Dermis blood vessel endothelial cell (primary cell): ENCODE results near the gene KCNN3. TPM values are rescaled to one million over a fixed set of nuclear protein-coding genes. Genes with fewer than 3 reads are reported as not detected.

Experiments
- DNase-seq: peaks from one replicate; pipeline ENCODE4 v3.0.0; 2010
- total RNA-seq: library from RNA; depleted of rRNA; stranded (reverse); fragments of >200 nt; gene quantifications from 2 replicates; pipeline ENCODE4 v1.2.3, GENCODE V29; 2014

The KCNN3 gene
- total RNA-seq, 1 donor from 2014 or later, result 1.7 TPM

DNA sequence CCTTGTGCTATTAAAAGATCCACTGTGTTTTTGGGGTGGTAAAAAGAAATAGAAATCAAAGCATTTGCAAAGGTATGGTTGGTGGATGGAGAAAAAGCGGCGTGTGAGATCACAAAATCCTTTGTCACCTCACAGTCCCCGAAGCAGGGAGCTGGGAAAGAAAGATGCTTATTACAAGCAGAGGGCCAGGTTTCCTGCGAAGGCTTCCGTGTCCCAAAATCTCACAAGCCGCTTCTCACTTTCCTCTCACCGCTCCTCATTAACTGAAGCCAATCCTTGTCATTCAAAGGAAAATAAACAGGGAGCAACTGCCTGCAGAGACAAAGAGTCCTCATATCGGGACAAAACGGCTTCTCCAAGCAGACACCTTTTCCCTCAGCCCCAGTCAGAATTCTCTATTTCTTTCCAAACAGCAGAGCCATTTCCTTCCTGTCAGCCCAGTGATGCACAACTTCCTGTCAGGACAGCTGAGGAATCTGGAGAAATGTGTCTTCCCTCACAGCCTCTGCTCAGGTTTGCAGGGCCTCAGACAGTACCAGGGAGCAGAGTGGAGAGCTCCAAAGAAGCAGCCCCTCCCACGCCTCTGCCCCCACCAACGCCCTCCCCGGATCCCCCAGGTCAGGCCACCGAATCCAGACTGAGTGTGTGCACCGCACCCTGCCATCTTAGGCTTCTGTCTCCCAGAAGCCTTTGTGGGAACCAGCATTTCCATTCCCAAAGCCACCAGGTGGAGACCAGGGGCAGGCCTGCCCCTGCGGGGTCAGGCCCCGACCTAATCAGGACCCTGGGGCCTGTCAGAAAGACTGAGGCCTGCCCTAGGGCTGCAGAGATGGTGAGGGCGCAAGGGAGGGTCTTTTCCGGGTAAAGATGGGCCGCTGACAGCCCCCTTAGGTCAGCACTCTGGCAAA lies 29.6 kb downstream of the KCNN3 start:
- peak; percentile 63 for DNase-seq

DNA sequence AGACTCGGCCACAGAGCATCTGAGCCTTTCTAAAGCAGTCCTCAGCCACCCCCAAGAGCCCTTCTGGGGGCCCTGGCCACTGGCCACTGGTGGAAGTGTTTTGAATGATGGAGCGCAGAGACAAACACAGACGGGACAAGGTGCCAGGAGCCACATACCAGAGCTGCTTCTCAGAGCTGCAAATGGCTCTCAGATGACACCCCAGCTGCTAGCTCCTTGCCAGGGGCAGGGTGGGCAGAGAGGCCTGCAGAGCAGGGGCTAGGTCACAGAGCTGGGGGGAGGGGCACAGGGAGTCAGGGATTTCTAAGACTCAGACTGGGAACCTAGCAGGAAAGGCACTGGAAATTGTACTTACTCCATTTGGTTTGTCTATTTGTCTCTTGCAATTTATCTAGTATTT lies 30.4 kb downstream of the KCNN3 start:
- DNase-seq, result no peak

DNA sequence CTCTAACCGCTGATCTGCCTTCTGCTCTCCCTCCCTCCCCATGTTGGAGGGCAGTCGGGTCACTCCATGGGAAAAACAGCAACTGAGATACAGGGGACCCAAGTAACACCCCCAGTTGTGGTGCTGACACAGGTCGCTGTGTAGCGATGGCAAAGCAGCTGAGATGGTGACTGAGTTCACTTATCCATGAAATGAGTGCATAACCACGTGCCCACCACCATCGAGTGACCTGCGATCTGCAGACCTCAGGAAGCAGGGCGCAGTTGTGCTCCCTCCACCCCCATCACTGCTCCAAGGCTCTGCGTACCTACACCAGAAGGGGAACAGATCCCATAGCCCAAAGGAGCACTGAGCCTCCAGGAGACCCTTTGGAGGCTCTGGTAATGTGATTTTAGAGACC lies 31.1 kb downstream of the KCNN3 start:
- no peak for DNase-seq

DNA sequence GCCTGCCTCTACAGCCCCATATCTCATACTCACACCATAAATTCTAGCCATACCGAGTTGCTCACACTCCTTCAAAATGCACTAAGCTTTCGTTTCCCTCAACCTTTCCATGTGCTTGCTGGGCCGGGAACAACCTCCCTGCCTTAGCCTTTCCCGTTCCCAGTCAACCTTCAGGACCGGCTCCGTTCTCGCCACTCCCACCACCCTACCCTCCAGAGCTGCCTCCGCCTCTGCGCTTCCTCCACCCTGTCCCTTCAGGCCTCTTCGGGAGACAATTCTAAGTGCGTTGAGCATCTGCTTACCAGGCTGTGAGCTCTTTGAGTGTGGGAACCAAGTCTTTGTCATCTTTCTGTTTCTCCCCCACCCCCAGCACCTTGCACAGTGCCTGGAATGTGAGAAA lies 31.6 kb downstream of the KCNN3 start:
- DNase-seq, result no peak

DNA sequence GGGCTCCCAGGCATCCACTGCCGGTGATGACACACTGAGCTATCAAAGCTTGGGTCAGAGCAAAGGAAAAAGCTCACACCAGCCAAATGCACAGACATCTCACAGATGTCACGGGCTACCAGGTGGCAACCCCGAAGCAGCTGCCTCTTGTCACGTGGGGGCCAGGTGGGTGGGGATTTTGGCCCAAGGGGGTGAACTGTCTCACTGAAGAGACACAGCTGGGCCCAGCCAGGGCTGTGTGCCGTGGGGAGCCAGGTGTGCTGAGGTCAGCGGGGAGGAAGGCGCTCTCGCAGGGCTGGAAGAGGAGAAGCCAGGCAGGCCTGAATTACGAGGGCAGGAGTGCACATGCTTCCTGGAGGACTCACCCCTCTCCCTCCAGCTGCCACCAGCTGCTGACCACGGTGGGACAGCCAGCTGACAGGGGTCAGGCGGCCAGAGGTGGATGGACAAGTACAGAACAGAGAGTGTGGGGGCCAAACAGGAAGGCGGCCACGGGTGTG lies 32.4 kb downstream of the KCNN3 start:
- DNase-seq, result no peak

DNA sequence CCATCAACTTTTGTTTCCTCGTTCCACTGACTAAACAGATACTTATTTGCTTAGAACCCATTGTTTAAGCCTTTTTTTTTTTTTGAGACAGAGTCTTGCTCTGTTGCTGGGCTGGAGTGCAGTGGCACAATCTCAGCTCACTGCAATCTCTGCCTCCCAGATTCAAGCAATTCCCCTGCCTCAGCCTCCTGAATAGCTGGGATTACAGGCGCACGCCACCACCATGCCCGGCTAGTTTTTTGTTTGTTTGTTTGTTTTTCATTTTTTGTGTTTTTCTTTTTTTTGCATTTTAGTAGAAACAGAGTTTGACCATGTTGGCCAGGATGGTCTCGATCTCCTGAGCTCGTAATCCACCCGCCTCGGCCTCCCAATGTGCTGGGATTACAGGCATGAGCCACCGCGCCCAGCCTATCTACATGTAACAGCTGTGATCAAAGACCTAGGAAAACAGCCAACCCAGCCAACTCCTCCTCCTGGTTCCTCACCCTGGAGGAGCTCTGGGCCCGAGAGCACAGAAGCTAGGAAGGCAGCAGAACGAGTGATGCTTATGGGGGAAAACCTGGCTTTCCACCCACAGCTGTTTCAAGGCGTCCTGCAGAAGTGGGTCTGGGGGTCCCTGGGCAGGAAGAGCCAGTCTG lies 32.9 kb downstream of the KCNN3 start:
- DNase-seq, result no peak

DNA sequence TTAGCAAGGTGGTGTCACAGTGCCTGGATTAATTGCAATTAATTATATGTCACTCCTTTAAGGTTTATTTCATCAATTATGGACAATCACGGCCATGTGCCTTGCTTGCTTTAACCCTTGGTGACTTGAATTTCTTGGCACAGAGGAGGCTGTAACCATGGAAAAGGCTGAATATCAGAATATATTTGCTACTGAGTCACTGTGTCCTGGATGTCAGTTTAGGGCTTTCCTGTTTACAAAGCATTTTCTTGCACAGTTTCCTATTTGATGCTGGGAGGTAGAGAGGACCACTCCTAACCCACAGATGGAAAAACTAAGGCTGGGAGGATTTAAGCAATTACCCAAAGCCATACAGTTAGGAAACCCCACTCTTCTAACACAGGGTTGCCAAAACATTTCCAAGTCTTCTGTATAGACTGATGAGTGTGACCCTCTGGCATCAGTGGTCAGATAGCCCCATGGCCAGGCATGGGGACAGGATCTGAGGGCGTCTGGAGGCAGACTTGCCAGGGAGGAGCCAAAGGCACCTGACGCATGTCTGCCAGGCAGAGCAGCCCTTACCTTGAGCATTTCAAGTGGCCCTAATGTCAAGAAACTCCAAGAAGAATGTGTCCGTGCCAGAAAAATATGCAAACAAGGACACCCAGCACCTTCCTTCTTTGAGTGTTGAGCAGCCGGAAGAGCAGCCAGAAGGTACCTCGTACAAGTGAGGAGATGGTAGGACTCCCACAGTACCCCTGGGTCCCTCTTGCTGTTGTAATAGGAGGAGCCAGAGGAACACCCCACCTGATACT lies 34.4 kb downstream of the KCNN3 start:
- peak; percentile 66 for DNase-seq

DNA sequence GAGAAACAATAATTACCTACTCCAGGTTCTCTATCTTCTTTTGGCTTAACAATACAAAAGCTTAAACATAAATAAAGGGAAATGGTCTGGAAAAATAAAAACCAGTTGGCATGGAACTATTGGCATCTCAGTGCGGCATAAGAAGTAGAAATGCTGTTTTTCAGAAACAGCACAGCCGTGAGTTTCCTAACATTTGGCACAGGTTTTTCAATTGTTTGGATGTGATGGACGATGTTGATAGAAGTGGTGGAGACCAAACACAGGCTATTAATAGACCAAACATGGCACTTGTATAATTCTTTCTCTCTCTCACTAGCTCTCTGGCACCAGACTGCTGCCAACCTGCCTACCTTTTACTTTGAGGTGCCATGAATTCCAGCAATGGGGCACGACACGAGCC lies 36.2 kb downstream of the KCNN3 start:
- peak; percentile 50 for DNase-seq

DNA sequence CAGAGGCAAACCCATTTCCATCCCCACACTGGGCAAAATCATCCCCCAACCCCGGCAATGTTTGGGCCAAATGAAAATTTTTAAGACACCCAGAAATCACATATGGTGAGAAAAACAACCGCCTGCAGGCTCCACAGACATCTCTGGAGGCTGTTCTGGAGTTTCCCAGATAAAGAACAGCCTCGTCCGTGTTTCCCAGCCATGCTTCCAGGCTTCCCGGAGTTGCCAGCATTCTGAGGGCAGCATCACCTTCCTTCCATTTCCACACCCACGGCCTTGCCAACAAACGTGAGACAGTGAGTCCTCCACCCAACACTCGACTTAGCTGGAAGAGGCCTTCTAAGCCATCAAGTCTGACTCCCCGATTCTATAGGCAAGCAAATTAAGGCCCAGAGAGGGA lies 36.9 kb downstream of the KCNN3 start:
- DNase-seq, result no peak

DNA sequence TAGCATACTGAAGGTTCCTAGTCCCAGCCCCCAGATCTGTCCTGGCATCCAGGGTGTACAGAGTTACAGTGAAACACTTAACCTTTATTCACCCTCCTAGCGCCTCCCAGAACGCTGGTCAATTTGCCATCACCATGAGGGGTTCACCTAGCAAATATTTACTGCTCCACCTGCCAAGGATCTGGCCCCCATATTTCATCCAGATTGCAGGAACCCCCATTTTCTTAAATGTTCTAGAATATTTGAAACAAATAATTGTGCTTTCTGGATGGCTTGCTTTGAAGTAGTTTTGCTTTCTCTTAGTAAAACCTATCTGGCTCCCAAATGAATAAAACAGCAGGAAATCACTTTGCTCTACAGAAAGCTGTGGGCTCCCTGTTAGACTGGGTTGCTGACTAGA lies 37.7 kb downstream of the KCNN3 start:
- no peak for DNase-seq

DNA sequence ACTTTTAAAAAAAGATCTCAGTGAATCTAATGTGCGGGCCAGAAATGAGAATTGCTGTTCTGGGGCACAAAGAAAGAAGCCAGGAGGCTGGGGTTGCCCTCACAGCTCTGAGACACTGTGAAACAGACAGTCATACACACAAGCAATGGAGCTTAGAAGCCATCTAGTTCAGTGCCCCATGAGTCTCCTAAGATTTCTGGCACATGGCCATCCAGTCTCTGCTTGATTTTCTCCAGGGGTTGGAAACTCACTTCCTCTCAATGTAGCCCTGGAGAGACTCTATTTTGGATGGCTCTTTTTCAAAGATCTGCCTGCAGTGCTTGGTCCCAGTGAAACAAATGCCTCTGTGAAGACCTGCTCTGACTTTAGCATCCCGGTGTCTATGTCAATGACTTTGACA lies 38.6 kb downstream of the KCNN3 start:
- peak; percentile 50 for DNase-seq

DNA sequence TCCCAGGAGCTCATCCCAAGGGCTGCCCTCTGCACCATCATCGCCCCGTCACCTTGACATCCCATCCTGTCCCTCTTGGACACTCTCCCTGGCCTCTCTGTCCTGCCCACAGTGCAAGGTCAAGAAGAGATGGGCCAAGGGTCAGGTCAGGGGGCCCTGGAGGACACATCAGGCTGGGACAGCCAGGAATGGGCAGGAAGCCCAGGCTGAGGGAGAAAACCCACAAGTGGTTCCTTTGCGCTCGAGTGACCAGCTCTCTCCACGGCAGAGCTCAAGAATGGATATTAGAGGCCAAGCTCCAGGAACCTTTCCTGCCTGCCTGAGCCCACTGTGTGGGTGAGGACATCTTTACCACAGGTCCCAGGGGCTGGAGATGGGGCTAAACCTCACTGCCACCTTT lies 41.0 kb downstream of the KCNN3 start:
- no peak for DNase-seq

DNA sequence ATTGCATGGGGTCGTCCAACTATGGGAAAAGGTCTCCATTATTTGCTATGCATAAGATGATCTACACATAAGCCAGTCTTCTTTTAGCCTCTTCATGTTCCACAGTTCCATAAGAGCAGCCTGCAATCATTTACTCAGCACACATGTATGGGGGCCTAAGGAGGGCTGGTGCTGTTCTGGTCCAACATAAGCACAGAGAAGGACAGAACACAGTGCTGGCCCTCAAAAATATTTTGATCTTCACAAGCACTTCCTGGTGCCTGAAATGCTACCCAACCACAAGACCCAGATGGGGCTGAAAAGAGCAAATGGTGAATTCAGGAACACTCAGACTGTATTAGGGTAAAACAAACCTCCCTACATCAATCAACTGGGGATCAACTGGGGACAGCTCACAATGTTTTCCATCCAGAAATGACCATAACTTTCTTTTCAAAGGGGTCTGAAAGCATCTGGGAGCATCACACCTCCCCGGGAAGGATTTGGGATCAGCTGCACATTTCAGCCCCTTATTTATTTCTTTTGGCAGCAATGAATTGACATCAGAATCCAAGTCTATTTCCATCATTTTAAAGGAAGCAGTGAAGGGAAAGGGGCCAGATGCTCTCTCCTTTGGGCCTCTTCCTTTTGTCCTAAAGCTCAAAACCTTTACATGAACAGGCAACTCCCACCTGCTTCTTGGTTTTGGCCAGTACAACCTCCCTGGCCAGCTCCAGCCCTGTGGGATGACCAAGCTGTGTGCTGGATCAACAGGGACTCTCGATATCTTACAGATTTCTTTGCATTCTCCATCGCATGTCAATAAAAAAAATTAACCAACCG lies 45.7 kb downstream of the KCNN3 start:
- DNase-seq, result no peak

DNA sequence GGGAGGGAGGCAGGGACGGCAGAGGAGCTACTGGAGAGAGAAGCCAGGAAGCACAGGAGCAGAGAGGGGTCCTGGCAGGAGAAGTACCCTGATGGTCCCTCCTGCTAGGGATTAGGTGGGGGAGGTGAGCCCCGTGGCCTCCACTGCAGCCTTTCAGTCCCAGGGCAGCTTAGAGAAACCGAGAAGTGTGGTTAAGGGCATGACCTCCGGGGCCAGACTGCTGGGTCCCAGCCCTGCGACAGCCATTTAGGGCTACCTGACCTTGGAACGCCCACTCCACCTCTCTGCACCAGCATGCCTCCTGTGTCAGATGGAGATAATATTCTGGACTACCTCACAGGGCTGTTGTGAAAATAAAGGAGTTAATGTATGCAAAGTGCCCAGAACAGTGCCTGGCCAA lies 47.4 kb downstream of the KCNN3 start:
- no peak for DNase-seq

DNA sequence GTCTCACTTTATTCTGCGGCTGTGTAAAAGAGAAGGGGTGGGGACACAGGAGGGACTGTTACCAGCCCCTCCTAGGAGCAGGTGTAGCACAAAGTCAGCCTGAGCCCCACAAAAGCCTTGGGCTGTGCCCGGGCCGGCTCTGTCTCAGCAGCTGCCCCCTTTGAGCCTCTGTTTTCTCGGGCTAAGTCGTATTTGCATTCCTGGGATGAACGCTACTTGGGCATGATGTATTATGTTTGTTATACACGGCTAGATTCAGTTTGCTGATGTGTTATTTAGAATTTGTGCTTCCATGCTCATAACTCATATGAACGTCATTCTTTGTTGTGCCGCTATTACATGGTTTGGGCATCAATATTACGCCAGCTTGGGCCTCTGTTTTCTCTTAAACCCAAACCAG lies 47.8 kb downstream of the KCNN3 start:
- no peak for DNase-seq

DNA sequence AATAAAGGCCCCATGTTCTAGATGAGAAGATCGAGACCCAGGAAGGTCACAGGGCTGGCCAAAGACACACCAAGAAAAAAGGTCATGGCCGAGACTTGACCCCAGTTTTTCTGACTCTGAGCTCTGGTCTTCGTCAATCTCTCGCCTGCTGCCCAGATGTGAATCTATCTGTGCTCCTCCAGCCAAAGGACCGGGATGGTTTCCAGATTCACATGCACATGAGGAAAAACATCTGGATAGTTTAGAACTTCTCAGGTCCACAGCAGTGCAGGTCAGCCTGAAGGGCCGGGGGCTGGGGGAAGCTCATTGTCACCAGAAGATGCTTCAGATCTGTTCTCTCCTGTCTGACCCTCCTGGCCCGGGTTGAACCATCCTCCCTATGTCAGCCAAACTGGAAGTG lies 49.0 kb downstream of the KCNN3 start:
- DNase-seq, result no peak

DNA sequence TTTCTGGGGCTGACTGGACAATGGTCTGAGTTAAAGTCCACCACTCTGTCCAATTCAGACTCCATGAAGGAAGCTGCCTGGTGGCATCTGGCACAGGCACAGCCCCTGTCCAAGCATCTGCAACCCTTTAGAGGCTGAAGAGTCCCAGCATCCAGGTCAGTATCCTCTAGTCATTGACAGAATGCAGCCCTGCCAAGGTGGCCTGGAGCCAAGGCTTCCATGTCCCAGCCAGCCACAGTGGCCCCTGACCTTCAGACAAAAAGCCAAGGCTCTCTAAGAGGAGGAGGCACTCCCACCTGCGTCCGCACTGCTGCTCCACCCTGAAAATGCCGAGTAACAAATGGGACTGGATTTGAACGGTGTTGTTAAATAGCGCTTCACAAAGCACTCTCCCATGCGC lies 49.4 kb downstream of the KCNN3 start:
- DNase-seq, result no peak

DNA sequence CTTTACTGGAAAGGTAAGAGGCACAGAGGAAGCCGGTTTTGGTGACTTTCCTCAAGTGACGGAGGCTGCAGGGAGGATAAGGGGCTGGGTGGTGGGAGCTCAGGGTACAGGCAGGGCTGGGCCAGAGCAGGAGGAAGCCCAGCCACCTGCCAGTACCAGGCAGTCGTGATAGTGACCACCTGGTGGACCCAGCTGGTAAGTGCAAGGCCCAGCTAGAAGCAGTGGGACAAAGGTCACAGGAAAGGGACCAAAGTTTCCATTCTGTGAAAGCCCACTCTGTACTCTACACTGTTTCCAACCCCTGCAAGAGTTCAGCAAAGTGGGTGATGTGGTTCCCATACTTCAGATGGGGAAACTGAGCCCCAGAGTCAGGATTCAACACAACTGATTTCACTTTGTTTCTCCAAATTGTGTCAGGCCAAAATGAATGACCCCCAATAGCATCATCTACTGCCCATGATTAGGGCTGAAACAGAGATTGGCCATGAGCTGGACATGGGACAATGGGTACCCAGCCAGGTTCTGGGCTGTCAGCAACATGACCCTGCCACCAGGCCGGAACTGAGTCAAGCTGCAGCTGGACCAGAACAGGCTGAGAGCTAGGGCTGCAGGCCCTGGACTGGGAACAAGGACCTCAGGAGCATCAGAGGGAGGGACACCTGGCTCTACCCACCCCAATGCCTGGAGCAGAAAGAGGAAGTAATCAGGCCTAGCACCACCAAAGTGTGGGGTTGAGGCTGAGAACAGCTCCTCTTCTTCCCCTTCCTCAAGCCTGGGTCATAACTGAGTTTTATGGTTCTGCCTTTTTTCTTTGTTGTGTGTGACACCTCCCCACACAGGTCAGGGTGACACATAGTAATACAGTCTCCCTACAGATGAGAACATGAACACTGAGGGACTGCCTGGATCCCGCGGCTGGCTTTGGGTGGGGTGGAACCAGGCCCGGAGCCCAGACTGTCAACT lies 50.2 kb downstream of the KCNN3 start:
- peak; percentile 50 for DNase-seq

DNA sequence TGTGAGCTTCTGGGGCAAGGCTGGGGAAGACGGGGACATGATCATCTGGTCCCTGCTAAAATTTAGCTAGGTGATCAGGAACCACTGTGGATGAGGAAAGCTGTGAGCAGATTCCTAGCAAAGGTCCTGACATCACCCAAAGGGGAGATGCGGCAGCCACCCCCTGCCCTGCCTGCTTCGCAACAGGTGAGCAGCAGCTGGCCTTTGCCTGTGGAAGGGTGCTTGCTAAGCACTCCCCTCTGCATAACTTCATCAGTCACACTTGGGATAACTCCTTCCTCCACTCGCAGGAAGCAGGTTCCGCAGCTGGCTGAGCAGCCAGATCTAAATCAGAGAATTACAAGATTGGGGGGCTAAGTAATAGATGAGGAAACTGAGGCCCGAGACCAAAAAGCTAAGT lies 51.2 kb downstream of the KCNN3 start:
- no peak for DNase-seq

DNA sequence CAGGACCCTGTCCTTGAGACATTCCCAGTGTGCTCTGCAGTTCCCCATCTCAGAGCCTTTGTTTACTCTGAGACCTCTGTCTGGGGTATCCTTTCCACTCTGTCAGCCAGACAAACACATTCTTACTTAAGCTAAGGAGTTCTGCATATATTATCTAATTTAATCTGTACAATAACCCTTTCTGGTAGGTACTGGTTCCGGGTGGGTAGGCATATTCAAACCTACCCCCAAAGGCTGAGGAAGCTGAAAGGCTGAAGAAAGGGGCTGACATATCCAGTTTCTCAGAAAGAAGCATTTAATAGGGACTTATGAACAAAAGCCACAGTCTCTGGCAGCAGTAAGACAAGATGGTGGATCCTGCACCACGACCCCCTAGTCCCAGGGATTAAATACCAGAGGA lies 53.1 kb downstream of the KCNN3 start:
- DNase-seq, result no peak

DNA sequence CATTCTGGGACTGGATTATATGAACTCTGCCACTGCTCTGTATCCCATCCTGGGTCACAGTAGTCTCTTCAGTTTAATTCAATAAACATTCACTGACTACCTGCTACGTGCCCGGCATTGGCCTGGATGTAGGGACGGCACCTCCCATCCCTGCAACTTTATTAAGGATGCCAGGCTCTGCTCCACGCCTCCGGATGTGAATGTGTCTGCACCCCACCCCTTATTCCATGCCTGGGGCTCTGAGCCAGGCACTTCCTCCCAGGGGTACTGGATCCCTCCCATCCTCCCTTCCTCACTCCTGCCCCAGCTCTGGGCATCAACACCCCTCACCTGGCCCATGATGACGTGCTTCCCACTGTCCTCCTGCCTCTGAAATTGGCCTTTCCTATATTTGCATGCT lies 53.7 kb downstream of the KCNN3 start:
- DNase-seq, result no peak
